Lower lobe of right lung (tissue), 2 donors: ENCODE results near the gene ABCB6. TPM values are rescaled to one million over a fixed set of nuclear protein-coding genes. Genes with fewer than 3 reads are reported as not detected.

Source experiments
- ATAC-seq, 2 donors: fragments of 200-7000 bp; cut with Tn5 transposase; one replicate each; pipeline ENCODE4 v1.9.1; 2020 to 2022; ENCODE audit warnings: mild to moderate bottlenecking in 2 of 2, moderate library complexity in 2 of 2
- DNase-seq: peaks from one replicate; pipeline ENCODE4 v3.0.0-alpha.2; 2020
- H3K27ac ChIP-seq: fragments of 200-600 bp; one replicate; pipeline ENCODE4 v1.8.0; 2022
- H3K27me3 ChIP-seq: fragments of 200-600 bp; one replicate; pipeline ENCODE4 v1.8.0; 2022; ENCODE audit warnings: low read depth
- H3K36me3 ChIP-seq: fragments of 200-600 bp; one replicate; pipeline ENCODE4 v1.8.0; 2022; ENCODE audit warnings: mild to moderate bottlenecking
- H3K4me1 ChIP-seq: fragments of 200-600 bp; one replicate; pipeline ENCODE4 v1.8.0; 2022
- H3K4me3 ChIP-seq: fragments of 200-600 bp; one replicate; pipeline ENCODE4 v1.8.0; 2022; ENCODE audit warnings: mild to moderate bottlenecking
- H3K9me3 ChIP-seq: fragments of 200-600 bp; one replicate; pipeline ENCODE4 v1.8.0; 2022
- CTCF ChIP-seq: fragments of 200-600 bp; IDR thresholded peaks from one replicate; pipeline ENCODE4 v1.8.0; 2022; ENCODE audit warnings: antibody characterized with exemption, mild to moderate bottlenecking
- intact Hi-C: fragments of 100-400 bp; cut with DNase I; formaldehyde crosslinking; loops from one replicate; pipeline ENCODE4 v1.11.0; 2022
- total RNA-seq: library from RNA; stranded (reverse); fragmentation: NEBNext Ultra II Directional; extraction: Animal tissue kit (Norgen Biotek cat#: 25700); gene quantifications from one replicate; pipeline ENCODE4 v1.2.1, GENCODE V29; 2021
- donor health status: DM: no; HTN: yes; CAD: no; lungs with severe emphysema.

The ABCB6 gene
- total RNA-seq, 1 donor from 2014 or later: 15.4 TPM

DNA sequence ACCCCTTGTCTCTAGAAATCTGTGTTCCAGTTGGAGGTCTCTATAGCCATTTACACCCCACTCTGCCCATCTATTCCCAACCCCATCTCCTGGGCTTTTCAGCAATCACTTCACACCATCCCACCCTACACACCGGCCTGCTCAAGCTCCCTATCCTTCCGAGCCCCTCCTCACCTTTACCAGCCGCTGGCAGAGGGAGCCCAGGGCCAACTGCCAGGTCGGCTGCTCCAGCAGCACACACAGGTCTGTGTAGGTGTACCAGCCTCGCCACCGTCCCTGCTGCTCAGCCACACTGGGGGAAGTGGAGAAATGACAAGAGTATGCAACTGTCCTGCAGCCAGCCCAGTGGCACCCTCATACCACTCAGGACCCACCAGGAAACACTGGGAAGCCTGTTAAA is 45.6 kb downstream of the ABCB6 start:
- Histone ChIP-seq H3K4me1 (peaks cover 35% of the 10 kb centered on the region), H3K27ac (no peak overlapping the region), H3K27me3 (no peaks in the 10 kb centered on the region), H3K4me3 (no peak overlapping the region), H3K36me3 (peaks cover 42% of the 10 kb centered on the region), H3K9me3 (no peaks in the 10 kb centered on the region)
- DNase-seq (no peak), ATAC-seq (no peak)
- TF ChIP-seq CTCF: no peak
- intact Hi-C loops: no loop called here

DNA sequence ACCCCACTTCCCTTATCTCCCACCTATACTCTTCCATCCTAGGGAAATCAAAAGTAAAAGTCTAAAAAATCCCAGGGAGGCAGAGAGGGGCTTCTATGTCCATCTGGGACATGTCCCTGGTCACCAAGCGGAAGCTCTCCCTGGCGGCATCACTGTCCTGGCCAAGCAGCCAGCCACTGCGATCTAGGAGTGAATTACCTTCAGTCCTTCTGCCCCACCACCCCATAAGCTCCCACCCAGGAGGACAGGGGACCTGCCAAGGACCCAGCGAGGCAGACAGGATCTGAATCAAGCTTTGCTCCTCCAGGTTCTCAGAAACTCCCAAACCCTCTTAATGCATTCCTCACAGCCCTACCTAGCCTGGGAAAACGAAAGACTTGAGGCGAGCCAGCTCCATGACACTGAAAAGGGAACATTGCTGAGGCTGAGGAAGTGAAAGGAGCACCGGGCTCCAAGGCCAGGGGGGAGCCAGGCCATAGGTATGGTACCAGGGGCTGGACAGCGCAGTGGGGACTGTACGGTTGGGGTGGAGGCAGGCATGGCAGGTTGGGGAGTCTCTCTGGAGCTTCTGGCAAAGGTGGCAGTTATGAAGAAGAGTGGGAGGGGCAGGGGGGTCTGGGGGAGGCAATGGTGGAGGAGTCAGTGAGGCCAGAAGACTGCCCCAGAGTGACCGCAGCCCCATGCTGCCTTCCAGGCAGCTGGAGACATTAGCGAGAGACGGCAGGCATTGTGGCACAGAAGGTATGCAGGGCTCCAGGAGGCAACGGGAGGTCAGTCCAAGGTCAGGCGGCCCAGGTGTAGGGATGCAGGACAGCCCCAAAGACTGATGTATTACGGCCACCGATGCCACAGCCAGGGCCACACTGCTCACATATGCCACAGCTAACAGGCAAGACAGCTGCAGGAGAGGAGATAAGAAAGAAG is 46.3 kb downstream of the ABCB6 start:
- no peaks in the 10 kb centered on the region for H3K27me3 ChIP-seq
- intact Hi-C loops: no loop called here
- peaks cover 42% of the 10 kb centered on the region for H3K36me3 ChIP-seq
- TF ChIP-seq CTCF: no peak
- ATAC-seq (no peak), DNase-seq (no peak)
- no peaks in the 10 kb centered on the region for H3K9me3 ChIP-seq
- H3K27ac ChIP-seq: no peak overlapping the region
- no peak overlapping the region for H3K4me3 ChIP-seq
- peaks cover 35% of the 10 kb centered on the region for H3K4me1 ChIP-seq

DNA sequence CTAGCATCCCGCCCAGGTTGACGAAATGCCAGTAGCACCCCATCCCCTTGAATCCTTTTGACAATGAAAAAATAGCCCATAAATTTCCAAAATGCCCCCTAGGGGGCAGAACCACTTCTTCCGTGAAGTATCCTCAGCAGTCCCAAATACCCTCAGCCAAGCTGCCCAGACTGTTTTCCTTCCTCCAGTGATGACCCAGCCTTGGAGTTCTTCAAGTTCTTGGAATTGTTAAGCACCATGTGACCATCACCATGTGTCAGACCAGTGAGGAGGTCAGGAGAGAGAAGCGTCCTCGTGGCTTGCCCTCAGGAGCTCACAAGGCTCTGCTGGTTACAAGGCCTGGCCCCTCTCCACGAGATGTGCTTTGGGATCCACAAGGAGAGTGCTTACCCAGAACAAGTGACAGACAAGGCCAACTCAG is 47.5 kb downstream of the ABCB6 start:
- TF ChIP-seq CTCF: peak; percentile 70
- H3K27ac ChIP-seq: peak overlapping the region; percentile 49
- ATAC-seq (peak; percentile 67), DNase-seq (no peak)
- H3K27me3 ChIP-seq: no peaks in the 10 kb centered on the region
- no peaks in the 10 kb centered on the region for H3K9me3 ChIP-seq
- H3K4me1 ChIP-seq: peaks cover 33% of the 10 kb centered on the region
- intact Hi-C loops: no loop called here
- no peak overlapping the region for H3K4me3 ChIP-seq
- peaks cover 42% of the 10 kb centered on the region for H3K36me3 ChIP-seq

- H3K4me1 ChIP-seq: peaks cover 22% of the 10 kb centered on the region
- intact Hi-C loops: no loop called here
- no peaks in the 10 kb centered on the region for H3K9me3 ChIP-seq
- no peak for ATAC-seq
- peaks cover 34% of the 10 kb centered on the region for H3K36me3 ChIP-seq
- no peaks in the 10 kb centered on the region for H3K27me3 ChIP-seq
- TF ChIP-seq CTCF: no peak
- no peak for DNase-seq
- H3K27ac ChIP-seq: no peak within 1 kb of the TSS
- H3K4me3 ChIP-seq: no peak within 1 kb of the TSS
These were observed 48.7 kb downstream of the ABCB6 start, which contains the start of gene SLC23A3 for GRCh38 chr2:219169930-219170654. Gene SLC23A3, minus strand, starts transcription at chr2:219170029. Its CDS starts 45 bp downstream, at chr2:219169984.

- H3K27me3 ChIP-seq: no peaks in the 10 kb centered on the region
These were observed 49.8 kb downstream of the ABCB6 start for GRCh38 chr2:219168932-219169331.

More at GRCh38 chr2:219168932-219169331, 49.8 kb downstream of the ABCB6 start:
- ATAC-seq: no peak
- no peak for DNase-seq
- Histone ChIP-seq H3K36me3 (peaks cover 22% of the 10 kb centered on the region), H3K9me3 (no peaks in the 10 kb centered on the region), H3K4me3 (no peak overlapping the region), H3K27ac (no peak overlapping the region), H3K4me1 (peaks cover 13% of the 10 kb centered on the region)
- intact Hi-C loops: no loop called here
- no peak for TF ChIP-seq CTCF
